Trophoblast cell (in vitro differentiated cells and primary cell): ENCODE measurements around the gene FAM184B.

ENCODE experiments used
- DNase-seq, 2 donors: peaks; one replicate each; pipeline ENCODE4 v3.0.0-alpha.2; 2016
- H2AFZ ChIP-seq: 2 replicates; pipeline ENCODE4 v1.6.1; 2013; ENCODE audit warnings: low read length, moderate library complexity, mild to moderate bottlenecking; ENCODE audit not compliant: insufficient read depth, poor library complexity
- H2AK5ac ChIP-seq: 2 replicates; pipeline ENCODE4 v1.6.1; 2013; ENCODE audit warnings: mild to moderate bottlenecking, low read length
- H2BK120ac ChIP-seq: 2 replicates; pipeline ENCODE4 v1.6.1; 2013; ENCODE audit warnings: low read length, mild to moderate bottlenecking, moderate library complexity; ENCODE audit not compliant: insufficient read depth, poor library complexity
- H2BK12ac ChIP-seq: 2 replicates; pipeline ENCODE4 v1.6.1; 2013; ENCODE audit warnings: mild to moderate bottlenecking, low read length, moderate library complexity
- H2BK5ac ChIP-seq: 2 replicates; pipeline ENCODE4 v1.6.1; 2013; ENCODE audit warnings: low read length, low read depth, moderate library complexity, mild to moderate bottlenecking; ENCODE audit not compliant: poor library complexity
- H3K14ac ChIP-seq: 2 replicates; pipeline ENCODE4 v1.6.1; 2013; ENCODE audit warnings: mild to moderate bottlenecking, low read length
- H3K18ac ChIP-seq: 2 replicates; pipeline ENCODE4 v1.6.1; 2013; ENCODE audit warnings: mild to moderate bottlenecking, low read length
- H3K23ac ChIP-seq: 2 replicates; pipeline ENCODE4 v1.6.1; 2013; ENCODE audit warnings: low read length
- H3K27ac ChIP-seq: 2 replicates; pipeline ENCODE4 v1.5.1; 2013; ENCODE audit warnings: low read depth, mild to moderate bottlenecking, inconsistent platforms, low read length, moderate library complexity
- H3K27me3 ChIP-seq: 2 replicates; pipeline ENCODE4 v1.6.1; 2013; ENCODE audit warnings: inconsistent platforms, mild to moderate bottlenecking, low read length, moderate library complexity; ENCODE audit not compliant: insufficient read depth
- H3K36me3 ChIP-seq, 2 experiments: 1 replicate in 1 of 2; 2 replicates in 1 of 2; pipeline ENCODE4 v1.6.1; 2013; ENCODE audit warnings: low read length in 2 of 2, mild to moderate bottlenecking in 2 of 2, moderate library complexity in 1 of 2; ENCODE audit not compliant: insufficient read depth in 2 of 2, control insufficient read depth in 1 of 2
- H3K4ac ChIP-seq: 2 replicates; pipeline ENCODE4 v1.6.1; 2013; ENCODE audit warnings: low read depth, mild to moderate bottlenecking, low read length, moderate library complexity
- H3K4me1 ChIP-seq, 2 experiments: 1 replicate in 1 of 2; 2 replicates in 1 of 2; pipeline ENCODE4 v1.6.1; 2013; ENCODE audit warnings: low read length in 2 of 2, mild to moderate bottlenecking in 2 of 2, moderate library complexity in 1 of 2; ENCODE audit not compliant: insufficient read depth in 2 of 2, control insufficient read depth in 1 of 2
- H3K4me2 ChIP-seq: 2 replicates; pipeline ENCODE4 v1.6.1; 2013; ENCODE audit warnings: inconsistent platforms, mild to moderate bottlenecking, low read length, moderate library complexity
- H3K4me3 ChIP-seq: 2 replicates; pipeline ENCODE4 v1.5.1; 2013; ENCODE audit warnings: mild to moderate bottlenecking, low read depth, low read length, inconsistent platforms
- H3K79me1 ChIP-seq: one replicate; pipeline ENCODE4 v1.6.1; 2013; ENCODE audit warnings: low read length
- H3K79me2 ChIP-seq: 2 replicates; pipeline ENCODE4 v1.6.1; 2013; ENCODE audit warnings: low read length, mild to moderate bottlenecking; ENCODE audit not compliant: control insufficient read depth, insufficient read depth, poor library complexity
- H3K9ac ChIP-seq: 2 replicates; pipeline ENCODE4 v1.6.1; 2013; ENCODE audit warnings: mild to moderate bottlenecking, low read length
- H3K9me3 ChIP-seq: 2 replicates; pipeline ENCODE4 v1.6.1; 2013; ENCODE audit warnings: low read depth, mild to moderate bottlenecking, control low read depth, inconsistent platforms, low read length; ENCODE audit not compliant: insufficient read depth
- H4K12ac ChIP-seq: 2 replicates; pipeline ENCODE4 v1.6.1; 2013; ENCODE audit warnings: low read depth, mild to moderate bottlenecking, low read length, moderate library complexity
- H4K8ac ChIP-seq: 2 replicates; pipeline ENCODE4 v1.6.1; 2013; ENCODE audit warnings: low read depth, mild to moderate bottlenecking, low read length, moderate library complexity
- H4K91ac ChIP-seq: one replicate; pipeline ENCODE4 v1.6.1; 2013; ENCODE audit warnings: low read depth, mild to moderate bottlenecking, low read length, moderate library complexity
- WGBS: extraction: QIAGEN DNeasy Blood & Tissue Kit; methylation state at CpG from one replicate; pipeline ENCODE4 v1.1.7; 2013; ENCODE audit warnings: missing lambda C conversion rate; ENCODE audit not compliant: insufficient read length, insufficient coverage; ENCODE audit errors: extremely low coverage; 5-methylcytosine and 5-hydroxymethylcytosine counted together

The FAM184B gene

GRCh38 chr4:17682222-17682566, 99.2 kb downstream of the FAM184B start:
- H4K91ac ChIP-seq: no peak overlapping the region
- H4K12ac ChIP-seq: no peak overlapping the region
- no peaks in the 10 kb centered on the region for H3K4me1 ChIP-seq
- no peak overlapping the region for H2AFZ ChIP-seq
- H3K79me1 ChIP-seq: no peaks in the 10 kb centered on the region
- no peak overlapping the region for H2BK5ac ChIP-seq
- H3K27me3 ChIP-seq: no peaks in the 10 kb centered on the region
- H3K9me3 ChIP-seq: no peaks in the 10 kb centered on the region
- no peak overlapping the region for H2BK120ac ChIP-seq
- H3K9ac ChIP-seq: no peak overlapping the region
- H2BK12ac ChIP-seq: no peak overlapping the region
- no peak overlapping the region for H3K27ac ChIP-seq
- no peak overlapping the region for H3K23ac ChIP-seq
- no peak overlapping the region for H4K8ac ChIP-seq
- H3K4me2 ChIP-seq: no peak overlapping the region
- H3K36me3 ChIP-seq: no peaks in the 10 kb centered on the region
- no peak overlapping the region for H3K4ac ChIP-seq
- H3K14ac ChIP-seq: no peak overlapping the region
- H3K18ac ChIP-seq: no peak overlapping the region
- no peak overlapping the region for H2AK5ac ChIP-seq
- no CpG with 5 or more reads among the region's 2 CpGs for WGBS
- H3K4me3 ChIP-seq: no peak overlapping the region
- DNase-seq: no peak
- no peaks in the 10 kb centered on the region for H3K79me2 ChIP-seq

- H2AK5ac ChIP-seq: no peak overlapping the region
- no CpG with 5 or more reads among the region's 7 CpGs for WGBS
- H2AFZ ChIP-seq: no peak overlapping the region
- H2BK120ac ChIP-seq: no peak overlapping the region
- H4K91ac ChIP-seq: no peak overlapping the region
- no peak overlapping the region for H2BK5ac ChIP-seq
- H3K4me3 ChIP-seq: no peak overlapping the region
- H3K4ac ChIP-seq: no peak overlapping the region
- no peak overlapping the region for H3K14ac ChIP-seq
- H4K12ac ChIP-seq: no peak overlapping the region
- no peaks in the 10 kb centered on the region for H3K9me3 ChIP-seq
- H3K36me3 ChIP-seq: no peaks in the 10 kb centered on the region
- H3K27ac ChIP-seq: no peak overlapping the region
- H3K4me2 ChIP-seq: no peak overlapping the region
- no peaks in the 10 kb centered on the region for H3K4me1 ChIP-seq
- no peaks in the 10 kb centered on the region for H3K79me2 ChIP-seq
- H4K8ac ChIP-seq: no peak overlapping the region
- no peak overlapping the region for H3K18ac ChIP-seq
- no peaks in the 10 kb centered on the region for H3K27me3 ChIP-seq
- no peak for DNase-seq
- H2BK12ac ChIP-seq: no peak overlapping the region
- H3K9ac ChIP-seq: peak overlapping the region; percentile 30
- no peak overlapping the region for H3K23ac ChIP-seq
- no peaks in the 10 kb centered on the region for H3K79me1 ChIP-seq
Measured at GRCh38 chr4:17681281-17682221, 99.9 kb downstream of the FAM184B start.

- no peak overlapping the region for H3K4ac ChIP-seq
- no peak for DNase-seq
- no peak overlapping the region for H3K27ac ChIP-seq
- H2AK5ac ChIP-seq: no peak overlapping the region
- H4K12ac ChIP-seq: no peak overlapping the region
- H3K18ac ChIP-seq: no peak overlapping the region
- no peak overlapping the region for H3K14ac ChIP-seq
- no peaks in the 10 kb centered on the region for H3K36me3 ChIP-seq
- H3K9me3 ChIP-seq: no peaks in the 10 kb centered on the region
- H3K4me1 ChIP-seq: no peaks in the 10 kb centered on the region
- H4K91ac ChIP-seq: no peak overlapping the region
- H3K9ac ChIP-seq: no peak overlapping the region
- no peaks in the 10 kb centered on the region for H3K79me2 ChIP-seq
- no peaks in the 10 kb centered on the region for H3K79me1 ChIP-seq
- H3K27me3 ChIP-seq: no peaks in the 10 kb centered on the region
- H3K4me3 ChIP-seq: no peak overlapping the region
- no peak overlapping the region for H2AFZ ChIP-seq
- no peak overlapping the region for H2BK12ac ChIP-seq
- no peak overlapping the region for H2BK120ac ChIP-seq
- no peak overlapping the region for H3K4me2 ChIP-seq
- no peak overlapping the region for H4K8ac ChIP-seq
- no peak overlapping the region for H3K23ac ChIP-seq
- WGBS: no CpG with 5 or more reads among the region's 5 CpGs
- no peak overlapping the region for H2BK5ac ChIP-seq
Measured at GRCh38 chr4:17680559-17681280, 100.7 kb downstream of the FAM184B start.

GRCh38 chr4:17670423-17670822, 111.0 kb downstream of the FAM184B start:
- Histone ChIP-seq H2BK120ac (no peak overlapping the region), H4K8ac (no peak overlapping the region), H2AFZ (no peak overlapping the region), H2BK5ac (no peak overlapping the region), H3K23ac (no peak overlapping the region), H3K4me3 (no peak overlapping the region), H3K4me2 (no peak overlapping the region), H3K27ac (no peak overlapping the region), H3K18ac (no peak overlapping the region), H3K27me3 (no peaks in the 10 kb centered on the region), H4K91ac (no peak overlapping the region), H2BK12ac (no peak overlapping the region), H4K12ac (no peak overlapping the region), H3K4ac (no peak overlapping the region), H3K4me1 (no peaks in the 10 kb centered on the region), H2AK5ac (no peak overlapping the region), H3K79me1 (no peaks in the 10 kb centered on the region), H3K79me2 (no peaks in the 10 kb centered on the region), H3K14ac (no peak overlapping the region), H3K36me3 (no peaks in the 10 kb centered on the region), H3K9ac (no peak overlapping the region), H3K9me3 (no peaks in the 10 kb centered on the region)
- DNase-seq: no peak
